ENCODE data around the gene RARRES2. TPM values are rescaled to one million over a fixed set of nuclear protein-coding genes. Genes with fewer than 3 reads are reported as not detected.
A peak's percentile ranks its signal among the peaks of the same experiment; 100 is the strongest.

RARRES2 gene
- total RNA-seq, 3 donors from 2014 or later (not counting 1 experiment from before 2014, with no cell fraction given) = not detected

DNA sequence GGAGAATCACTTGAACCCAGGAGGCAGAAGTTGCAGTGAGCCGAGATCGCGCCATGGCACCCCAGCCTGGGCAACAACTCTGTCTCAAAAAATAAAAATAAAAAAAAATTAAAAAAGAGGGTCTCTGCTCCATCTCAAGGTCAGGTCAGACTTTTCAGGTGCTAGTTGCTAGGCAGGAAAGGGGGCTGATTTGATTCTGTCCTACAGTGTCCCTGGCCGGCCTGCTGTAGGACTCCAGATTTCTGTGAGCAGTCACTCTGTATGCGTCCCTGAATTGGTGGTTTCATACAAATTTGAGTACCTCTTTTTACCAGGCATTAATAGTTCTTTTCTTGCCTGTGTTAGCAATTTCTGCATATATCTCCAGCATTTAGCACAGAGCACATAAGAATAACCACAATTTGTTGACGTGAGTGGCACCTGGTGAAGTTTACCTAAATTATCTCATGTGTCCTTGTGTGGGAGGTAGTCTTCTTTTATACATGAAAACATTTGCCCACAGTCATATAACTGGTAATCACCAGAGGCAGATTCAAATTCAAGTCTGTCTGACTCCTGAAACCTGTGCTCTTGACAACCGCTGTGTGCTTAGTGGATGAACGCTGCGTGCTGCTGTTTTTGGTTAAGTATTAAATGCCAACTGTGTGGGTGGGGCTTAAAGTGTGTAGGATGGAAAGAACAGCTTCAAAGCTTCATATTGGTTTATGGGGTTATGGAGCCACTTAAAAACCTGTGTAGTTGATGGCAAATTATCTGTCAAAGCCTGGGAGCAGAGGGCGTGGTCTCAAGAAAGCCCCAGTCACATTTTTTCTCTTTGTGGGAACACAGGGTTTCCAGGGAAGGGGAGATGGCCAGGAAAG lies 34.5 kb upstream of the RARRES2 start:
- Mint-ChIP-seq H3K9me3 (no peaks in the 10 kb centered on the region), H3K4me1 (peaks cover 25 to 46% of the 10 kb centered on the region in 2 donors), H3K27me3 (ENCODE audit: low read depth in 2 of 2) (no peaks in the 10 kb centered on the region), H3K36me3 (no peaks in the 10 kb centered on the region), H3K4me3 (no peak overlapping the region), H3K27ac (peak overlapping the region in 1 of 2 donors; percentile 24)
- peaks cover 19% of the 10 kb centered on the region for H3K36me3 ChIP-seq (ENCODE audit: control insufficient read depth, insufficient read depth, low read length)
- intact Hi-C loops (cut with micrococcal nuclease) = no loop called here
- peaks cover 38% of the 10 kb centered on the region for H3K4me1 ChIP-seq (ENCODE audit: control insufficient read depth, insufficient read depth, low read length)
- WGBS (ENCODE audit: insufficient coverage) = 82% methylated on average over 9 of the region's 10 CpGs
- H3K27me3 ChIP-seq (ENCODE audit: control insufficient read depth, insufficient read depth, low read length) = no peaks in the 10 kb centered on the region
- no peak overlapping the region for H3K27ac ChIP-seq (ENCODE audit: low read length)
- DNase-seq = peak in 1 of 2 donors; percentile 60
- no peaks in the 10 kb centered on the region for H3K9me3 ChIP-seq (ENCODE audit: control insufficient read depth, insufficient read depth, low read length)
- H3K4me3 ChIP-seq (ENCODE audit: low read length) = no peak overlapping the region
- ATAC-seq = no peak
- TF ChIP-seq, protein P1, sequence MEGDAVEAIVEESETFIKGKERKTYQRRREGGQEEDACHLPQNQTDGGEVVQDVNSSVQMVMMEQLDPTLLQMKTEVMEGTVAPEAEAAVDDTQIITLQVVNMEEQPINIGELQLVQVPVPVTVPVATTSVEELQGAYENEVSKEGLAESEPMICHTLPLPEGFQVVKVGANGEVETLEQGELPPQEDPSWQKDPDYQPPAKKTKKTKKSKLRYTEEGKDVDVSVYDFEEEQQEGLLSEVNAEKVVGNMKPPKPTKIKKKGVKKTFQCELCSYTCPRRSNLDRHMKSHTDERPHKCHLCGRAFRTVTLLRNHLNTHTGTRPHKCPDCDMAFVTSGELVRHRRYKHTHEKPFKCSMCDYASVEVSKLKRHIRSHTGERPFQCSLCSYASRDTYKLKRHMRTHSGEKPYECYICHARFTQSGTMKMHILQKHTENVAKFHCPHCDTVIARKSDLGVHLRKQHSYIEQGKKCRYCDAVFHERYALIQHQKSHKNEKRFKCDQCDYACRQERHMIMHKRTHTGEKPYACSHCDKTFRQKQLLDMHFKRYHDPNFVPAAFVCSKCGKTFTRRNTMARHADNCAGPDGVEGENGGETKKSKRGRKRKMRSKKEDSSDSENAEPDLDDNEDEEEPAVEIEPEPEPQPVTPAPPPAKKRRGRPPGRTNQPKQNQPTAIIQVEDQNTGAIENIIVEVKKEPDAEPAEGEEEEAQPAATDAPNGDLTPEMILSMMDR (IDR thresholded peaks at IDR 0.05) = no peak

DNA sequence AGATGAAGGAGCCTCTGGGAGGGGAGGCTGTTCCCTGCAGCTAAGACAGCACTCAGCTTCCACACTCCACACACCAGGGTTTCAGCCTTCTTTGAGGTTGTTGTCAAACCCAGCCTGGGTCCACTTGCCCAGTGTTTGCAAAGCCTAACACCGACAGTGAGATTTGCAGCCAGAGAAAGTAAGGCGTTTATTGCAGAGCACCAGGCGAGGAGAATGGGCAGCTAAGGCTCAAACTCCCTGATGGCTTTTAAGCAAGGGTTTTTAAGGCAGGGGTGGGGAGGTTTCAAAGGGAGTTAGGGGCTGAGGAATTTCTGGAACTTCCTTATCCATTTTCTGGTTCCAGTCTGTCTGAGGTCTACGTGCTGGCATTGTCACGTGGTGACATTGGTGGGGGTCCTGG lies 33.0 kb upstream of the RARRES2 start:
- H3K36me3 ChIP-seq (ENCODE audit: control insufficient read depth, insufficient read depth, low read length) = peaks cover 20% of the 10 kb centered on the region
- no peak for ATAC-seq
- H3K36me3 Mint-ChIP-seq = no peaks in the 10 kb centered on the region
- H3K9me3 ChIP-seq (ENCODE audit: control insufficient read depth, insufficient read depth, low read length) = no peaks in the 10 kb centered on the region
- WGBS (ENCODE audit: insufficient coverage) = 98% methylated on average over 5 of the region's 5 CpGs
- DNase-seq = no peak
- H3K27me3 ChIP-seq (ENCODE audit: control insufficient read depth, insufficient read depth, low read length) = no peaks in the 10 kb centered on the region
- no peak overlapping the region for H3K4me3 ChIP-seq (ENCODE audit: low read length)
- no peaks in the 10 kb centered on the region for H3K9me3 Mint-ChIP-seq
- peaks cover 42% of the 10 kb centered on the region for H3K4me1 ChIP-seq (ENCODE audit: control insufficient read depth, insufficient read depth, low read length)
- no peak overlapping the region for H3K27ac Mint-ChIP-seq
- intact Hi-C loops (cut with micrococcal nuclease) = no loop called here
- no peak overlapping the region for H3K27ac ChIP-seq (ENCODE audit: low read length)
- H3K27me3 Mint-ChIP-seq (ENCODE audit: low read depth in 2 of 2) = no peaks in the 10 kb centered on the region
- TF ChIP-seq, protein P1 (IDR thresholded peaks at IDR 0.05) = no peak
- H3K4me1 Mint-ChIP-seq = peaks cover 21 to 46% of the 10 kb centered on the region in 2 donors
- H3K4me3 Mint-ChIP-seq = no peak overlapping the region

DNA sequence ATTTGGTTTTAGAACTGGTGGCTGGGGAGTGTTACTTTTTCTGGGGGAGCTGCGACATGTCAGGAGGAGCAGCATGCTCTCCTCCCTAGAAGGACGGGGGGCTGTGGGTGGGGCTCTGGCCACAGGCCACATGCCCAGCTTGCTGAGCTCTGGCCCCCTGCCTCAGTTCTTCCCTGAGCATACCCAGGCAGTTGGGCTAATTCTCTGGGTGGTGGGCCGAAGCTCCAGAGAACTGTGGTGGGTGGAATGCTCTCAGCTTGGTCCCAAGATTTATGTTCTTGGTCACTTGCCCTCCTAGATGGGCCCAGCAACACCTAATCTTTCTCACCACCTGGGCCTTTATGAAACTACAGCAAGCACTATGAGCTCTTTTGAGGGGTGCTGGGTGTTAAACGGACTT lies 32.6 kb upstream of the RARRES2 start:
- TF ChIP-seq, protein P1 (IDR thresholded peaks at IDR 0.05) = no peak
- Histone ChIP-seq H3K27ac (ENCODE audit: low read length) (no peak overlapping the region), H3K36me3 (ENCODE audit: control insufficient read depth, insufficient read depth, low read length) (peaks cover 20% of the 10 kb centered on the region), H3K9me3 (ENCODE audit: control insufficient read depth, insufficient read depth, low read length) (no peaks in the 10 kb centered on the region), H3K4me3 (ENCODE audit: low read length) (no peak overlapping the region), H3K27me3 (ENCODE audit: control insufficient read depth, insufficient read depth, low read length) (no peaks in the 10 kb centered on the region), H3K4me1 (ENCODE audit: control insufficient read depth, insufficient read depth, low read length) (peaks cover 46% of the 10 kb centered on the region)
- DNase-seq = no peak
- Mint-ChIP-seq H3K4me1 (peaks cover 25 to 50% of the 10 kb centered on the region in 2 donors), H3K27ac (no peak overlapping the region), H3K27me3 (ENCODE audit: low read depth in 2 of 2) (no peaks in the 10 kb centered on the region), H3K36me3 (no peaks in the 10 kb centered on the region), H3K4me3 (no peak overlapping the region), H3K9me3 (no peaks in the 10 kb centered on the region)
- 96% methylated on average over 3 of the region's 4 CpGs for WGBS (ENCODE audit: insufficient coverage)
- intact Hi-C loops (cut with micrococcal nuclease) = no loop called here
- no peak for ATAC-seq

All from natural killer cell (primary cell).